ENCODE measurements around the gene TMPRSS11D. TPM values are rescaled to one million over a fixed set of nuclear protein-coding genes. Genes with fewer than 3 reads are reported as not detected.

The TMPRSS11D gene
- polyA plus RNA-seq, 2 of the 4 experiments (the other 2 are of a cell fraction), result not detected

DNA sequence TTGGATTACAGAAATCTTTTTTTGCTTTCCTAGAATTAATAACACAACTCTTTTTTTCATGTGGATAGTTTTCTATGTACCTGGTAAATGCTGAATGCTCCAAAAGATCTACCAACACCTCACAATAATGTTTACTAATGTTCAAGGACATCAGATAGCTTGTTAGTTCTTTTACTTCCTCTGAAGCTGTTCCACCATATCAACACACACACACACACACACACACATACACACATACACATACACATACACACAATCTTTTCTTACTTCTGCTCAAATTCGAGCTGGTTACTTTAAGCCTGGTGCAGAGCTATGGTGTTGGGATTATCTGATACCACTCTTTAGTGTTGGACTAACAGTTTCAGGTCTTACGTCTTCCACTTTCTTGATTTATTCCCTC, 28.3 kb upstream of the TMPRSS11D start:
- H3K4me2 ChIP-seq, result no peak overlapping the region
- ATAC-seq (no peak), DNase-seq (ENCODE audit: low read depth in 1 of 2, low spot score in 1 of 2) (no peak), FAIRE-seq (no peak)
- ChIA-PET POLR2A (no interaction called here), CTCF (interaction anchor here (0.9 kb wide), 2 partner anchors 12 to 15 kb away, joined by 3 read pairs; no protein-coding TSS in a partner anchor)
- no peaks in the 10 kb centered on the region for H3K9me3 ChIP-seq
- TF ChIP-seq NPAS2 (CRISPR knock-in tag; IDR thresholded peaks at IDR 0.05; ENCODE audit: borderline replicate concordance) (no peak), PHF8 (IDR thresholded peaks at IDR 0.05; ENCODE audit: borderline replicate concordance, low read depth) (no peak), EHMT2 (IDR thresholded peaks at IDR 0.05; ENCODE audit: low read depth) (no peak), MAZ (IDR thresholded peaks at IDR 0.05; ENCODE audit: borderline replicate concordance, low read depth, low read length) (no peak), JUNB (IDR thresholded peaks at IDR 0.05) (no peak), CEBPB (IDR thresholded peaks at IDR 0.05) (no peak), NFE2L2 (conservative IDR thresholded peaks at IDR 0.05; ENCODE audit: low read length) (no peak), CBX2 (IDR thresholded peaks at IDR 0.05; ENCODE audit: borderline replicate concordance, low read depth) (no peak), CHD2 (IDR thresholded peaks at IDR 0.05; ENCODE audit: low read length, partially characterized antibody) (no peak), POLR2AphosphoS2 (conservative IDR thresholded peaks at IDR 0.05; ENCODE audit: low read length) (no peak), RAD21 (conservative IDR thresholded peaks at IDR 0.05 in 1 of 2, IDR thresholded peaks at IDR 0.05 in 1 of 2) (no peak), ZSCAN20 (CRISPR knock-in tag; IDR thresholded peaks at IDR 0.05) (no peak), FOSB (CRISPR knock-in tag; IDR thresholded peaks at IDR 0.05) (no peak), NR3C1 (IDR thresholded peaks at IDR 0.05) (no peak), ESRRA (IDR thresholded peaks at IDR 0.05; ENCODE audit: borderline replicate concordance, low read length) (no peak), CBX8 (IDR thresholded peaks at IDR 0.05) (no peak), FOSL2 (IDR thresholded peaks at IDR 0.05) (no peak), FOSL2 (CRISPR knock-in tag; IDR thresholded peaks at IDR 0.05) (no peak), POLR2A (IDR thresholded peaks at IDR 0.05; ENCODE audit: low read length) (no peak)
- TF ChIP-seq, protein P1, sequence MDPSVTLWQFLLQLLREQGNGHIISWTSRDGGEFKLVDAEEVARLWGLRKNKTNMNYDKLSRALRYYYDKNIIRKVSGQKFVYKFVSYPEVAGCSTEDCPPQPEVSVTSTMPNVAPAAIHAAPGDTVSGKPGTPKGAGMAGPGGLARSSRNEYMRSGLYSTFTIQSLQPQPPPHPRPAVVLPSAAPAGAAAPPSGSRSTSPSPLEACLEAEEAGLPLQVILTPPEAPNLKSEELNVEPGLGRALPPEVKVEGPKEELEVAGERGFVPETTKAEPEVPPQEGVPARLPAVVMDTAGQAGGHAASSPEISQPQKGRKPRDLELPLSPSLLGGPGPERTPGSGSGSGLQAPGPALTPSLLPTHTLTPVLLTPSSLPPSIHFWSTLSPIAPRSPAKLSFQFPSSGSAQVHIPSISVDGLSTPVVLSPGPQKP (IDR thresholded peaks at IDR 0.05; ENCODE audit: low read depth, low read length), result no peak
- TF ChIP-seq, protein P2, sequence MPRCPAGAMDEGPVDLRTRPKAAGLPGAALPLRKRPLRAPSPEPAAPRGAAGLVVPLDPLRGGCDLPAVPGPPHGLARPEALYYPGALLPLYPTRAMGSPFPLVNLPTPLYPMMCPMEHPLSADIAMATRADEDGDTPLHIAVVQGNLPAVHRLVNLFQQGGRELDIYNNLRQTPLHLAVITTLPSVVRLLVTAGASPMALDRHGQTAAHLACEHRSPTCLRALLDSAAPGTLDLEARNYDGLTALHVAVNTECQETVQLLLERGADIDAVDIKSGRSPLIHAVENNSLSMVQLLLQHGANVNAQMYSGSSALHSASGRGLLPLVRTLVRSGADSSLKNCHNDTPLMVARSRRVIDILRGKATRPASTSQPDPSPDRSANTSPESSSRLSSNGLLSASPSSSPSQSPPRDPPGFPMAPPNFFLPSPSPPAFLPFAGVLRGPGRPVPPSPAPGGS (IDR thresholded peaks at IDR 0.05), result no peak
- H3K4me3 ChIP-seq, result no peak overlapping the region
- H3K4me1 ChIP-seq, result no peaks in the 10 kb centered on the region
- 41% methylated on average over 2 of the region's 2 CpGs for WGBS (ENCODE audit: missing lambda C conversion rate)
- no peak overlapping the region for H3K27ac ChIP-seq

DNA sequence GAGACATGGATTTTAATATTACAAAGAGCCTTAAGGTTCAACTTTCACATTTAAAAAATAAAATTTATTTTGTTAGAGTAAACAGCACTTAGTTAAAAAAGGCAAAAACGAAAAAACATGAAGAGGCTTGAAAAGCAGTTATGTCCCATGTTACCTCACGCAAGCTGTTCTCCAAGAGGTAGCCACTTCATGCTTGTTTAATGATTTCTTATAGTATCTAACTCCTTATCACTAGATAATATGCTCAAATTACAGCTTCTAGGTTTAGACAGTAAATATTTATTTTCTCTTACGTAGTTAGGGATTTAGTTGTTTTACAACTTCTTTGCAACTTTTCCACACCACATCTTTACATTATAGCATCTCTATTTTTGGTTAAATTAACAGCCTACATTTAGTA, 27.8 kb upstream of the TMPRSS11D start:
- Histone ChIP-seq H3K4me3 (no peak overlapping the region), H3K4me1 (no peaks in the 10 kb centered on the region), H3K4me2 (no peak overlapping the region), H3K27ac (no peak overlapping the region), H3K9me3 (no peaks in the 10 kb centered on the region)
- 31% methylated on average over 3 of the region's 3 CpGs for WGBS (ENCODE audit: missing lambda C conversion rate)
- no peak for ATAC-seq
- no peak for DNase-seq (ENCODE audit: low read depth in 1 of 2, low spot score in 1 of 2)
- CTCF ChIA-PET, result interaction anchor here (0.9 kb wide), 2 partner anchors 12 to 15 kb away, joined by 3 read pairs; no protein-coding TSS in a partner anchor
- TF ChIP-seq POLR2AphosphoS2 (conservative IDR thresholded peaks at IDR 0.05; ENCODE audit: low read length) (no peak), RARB (CRISPR knock-in tag; IDR thresholded peaks at IDR 0.05) (no peak), RAD21 (conservative IDR thresholded peaks at IDR 0.05 in 1 of 2, IDR thresholded peaks at IDR 0.05 in 1 of 2) (no peak), EP300 (IDR thresholded peaks at IDR 0.05) (no peak), ZNF302 (CRISPR knock-in tag; IDR thresholded peaks at IDR 0.05) (no peak), SREBF2 (IDR thresholded peaks at IDR 0.05) (no peak), HEYL (CRISPR knock-in tag; IDR thresholded peaks at IDR 0.05) (no peak), HOXB5 (CRISPR knock-in tag; IDR thresholded peaks at IDR 0.05) (no peak), MYC (IDR thresholded peaks at IDR 0.05; ENCODE audit: borderline replicate concordance, low read length) (no peak), RNF2 (IDR thresholded peaks at IDR 0.05; ENCODE audit: borderline replicate concordance, low read depth) (no peak), FOSB (CRISPR knock-in tag; IDR thresholded peaks at IDR 0.05) (no peak), RFX5 (IDR thresholded peaks at IDR 0.05) (no peak)
- TF ChIP-seq, protein P3, sequence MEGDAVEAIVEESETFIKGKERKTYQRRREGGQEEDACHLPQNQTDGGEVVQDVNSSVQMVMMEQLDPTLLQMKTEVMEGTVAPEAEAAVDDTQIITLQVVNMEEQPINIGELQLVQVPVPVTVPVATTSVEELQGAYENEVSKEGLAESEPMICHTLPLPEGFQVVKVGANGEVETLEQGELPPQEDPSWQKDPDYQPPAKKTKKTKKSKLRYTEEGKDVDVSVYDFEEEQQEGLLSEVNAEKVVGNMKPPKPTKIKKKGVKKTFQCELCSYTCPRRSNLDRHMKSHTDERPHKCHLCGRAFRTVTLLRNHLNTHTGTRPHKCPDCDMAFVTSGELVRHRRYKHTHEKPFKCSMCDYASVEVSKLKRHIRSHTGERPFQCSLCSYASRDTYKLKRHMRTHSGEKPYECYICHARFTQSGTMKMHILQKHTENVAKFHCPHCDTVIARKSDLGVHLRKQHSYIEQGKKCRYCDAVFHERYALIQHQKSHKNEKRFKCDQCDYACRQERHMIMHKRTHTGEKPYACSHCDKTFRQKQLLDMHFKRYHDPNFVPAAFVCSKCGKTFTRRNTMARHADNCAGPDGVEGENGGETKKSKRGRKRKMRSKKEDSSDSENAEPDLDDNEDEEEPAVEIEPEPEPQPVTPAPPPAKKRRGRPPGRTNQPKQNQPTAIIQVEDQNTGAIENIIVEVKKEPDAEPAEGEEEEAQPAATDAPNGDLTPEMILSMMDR (IDR thresholded peaks at IDR 0.05), result no peak
- TF ChIP-seq, protein P4, sequence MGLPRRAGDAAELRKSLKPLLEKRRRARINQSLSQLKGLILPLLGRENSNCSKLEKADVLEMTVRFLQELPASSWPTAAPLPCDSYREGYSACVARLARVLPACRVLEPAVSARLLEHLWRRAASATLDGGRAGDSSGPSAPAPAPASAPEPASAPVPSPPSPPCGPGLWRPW (IDR thresholded peaks at IDR 0.05), result no peak
- TF ChIP-seq, protein P5, sequence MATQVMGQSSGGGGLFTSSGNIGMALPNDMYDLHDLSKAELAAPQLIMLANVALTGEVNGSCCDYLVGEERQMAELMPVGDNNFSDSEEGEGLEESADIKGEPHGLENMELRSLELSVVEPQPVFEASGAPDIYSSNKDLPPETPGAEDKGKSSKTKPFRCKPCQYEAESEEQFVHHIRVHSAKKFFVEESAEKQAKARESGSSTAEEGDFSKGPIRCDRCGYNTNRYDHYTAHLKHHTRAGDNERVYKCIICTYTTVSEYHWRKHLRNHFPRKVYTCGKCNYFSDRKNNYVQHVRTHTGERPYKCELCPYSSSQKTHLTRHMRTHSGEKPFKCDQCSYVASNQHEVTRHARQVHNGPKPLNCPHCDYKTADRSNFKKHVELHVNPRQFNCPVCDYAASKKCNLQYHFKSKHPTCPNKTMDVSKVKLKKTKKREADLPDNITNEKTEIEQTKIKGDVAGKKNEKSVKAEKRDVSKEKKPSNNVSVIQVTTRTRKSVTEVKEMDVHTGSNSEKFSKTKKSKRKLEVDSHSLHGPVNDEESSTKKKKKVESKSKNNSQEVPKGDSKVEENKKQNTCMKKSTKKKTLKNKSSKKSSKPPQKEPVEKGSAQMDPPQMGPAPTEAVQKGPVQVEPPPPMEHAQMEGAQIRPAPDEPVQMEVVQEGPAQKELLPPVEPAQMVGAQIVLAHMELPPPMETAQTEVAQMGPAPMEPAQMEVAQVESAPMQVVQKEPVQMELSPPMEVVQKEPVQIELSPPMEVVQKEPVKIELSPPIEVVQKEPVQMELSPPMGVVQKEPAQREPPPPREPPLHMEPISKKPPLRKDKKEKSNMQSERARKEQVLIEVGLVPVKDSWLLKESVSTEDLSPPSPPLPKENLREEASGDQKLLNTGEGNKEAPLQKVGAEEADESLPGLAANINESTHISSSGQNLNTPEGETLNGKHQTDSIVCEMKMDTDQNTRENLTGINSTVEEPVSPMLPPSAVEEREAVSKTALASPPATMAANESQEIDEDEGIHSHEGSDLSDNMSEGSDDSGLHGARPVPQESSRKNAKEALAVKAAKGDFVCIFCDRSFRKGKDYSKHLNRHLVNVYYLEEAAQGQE (IDR thresholded peaks at IDR 0.05), result no peak
- POLR2A ChIA-PET, result no interaction called here
- FAIRE-seq, result no peak
